ENCODE data around the gene FOXC2. TPM values are rescaled to one million over a fixed set of nuclear protein-coding genes. Genes with fewer than 3 reads are reported as not detected.

FOXC2 gene
- polyA plus RNA-seq, 1 of the 3 experiments (the other 2 are of a cell fraction): 1.3 TPM

DNA sequence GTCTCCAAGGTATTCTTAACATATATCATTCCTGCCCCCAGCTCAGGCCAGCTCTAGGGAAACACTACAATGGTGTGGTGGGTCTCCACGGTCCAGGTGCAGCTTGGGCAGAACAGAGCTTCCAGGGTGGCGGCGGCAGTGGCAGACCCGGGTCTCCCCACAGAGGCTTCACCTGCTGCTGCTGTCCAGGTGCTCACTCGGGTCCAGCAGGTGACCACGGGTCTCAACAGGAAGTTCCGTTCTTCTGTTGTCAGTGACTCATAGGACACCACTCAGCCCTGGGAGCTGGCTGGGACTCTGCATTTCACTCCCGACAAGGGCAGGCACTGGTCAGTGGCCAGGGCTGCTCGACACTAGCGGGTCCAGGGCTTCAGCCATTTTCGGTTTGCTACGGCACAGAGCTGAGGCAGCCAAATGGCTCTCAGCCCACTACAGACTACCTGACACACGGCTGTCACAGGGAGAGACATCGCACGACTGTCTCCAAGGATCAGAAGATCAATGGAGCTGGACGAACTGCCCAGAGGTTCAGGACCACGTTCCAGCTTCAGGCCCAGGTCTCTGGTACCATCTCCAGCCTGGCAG lies 28.3 kb upstream of the FOXC2 start:
- H2AFZ ChIP-seq (ENCODE audit: low read depth): no peak overlapping the region
- H4K20me1 ChIP-seq (ENCODE audit: insufficient read depth): no peaks in the 10 kb centered on the region
- H3K4me3 ChIP-seq (ENCODE audit: low read depth in 2 of 2, low read length in 1 of 2): no peak overlapping the region
- DNase-seq: no peak
- no peak overlapping the region for H3K27ac ChIP-seq (ENCODE audit: low read depth in 2 of 2, low read length in 1 of 2)
- ChIA-PET CTCF (interaction anchor here (1.2 kb wide), 1 partner anchor 20 kb away, joined by 4 read pairs; no protein-coding TSS in a partner anchor), POLR2A (no interaction called here)
- no peak for TF ChIP-seq MAX (IDR thresholded peaks at IDR 0.05; ENCODE audit: low read depth)
- no peak for TF ChIP-seq ELF1 (IDR thresholded peaks at IDR 0.05)
- TF ChIP-seq TEAD4 (IDR thresholded peaks at IDR 0.05; ENCODE audit: borderline replicate concordance, insufficient read depth): no peak
- TF ChIP-seq FOSL2 (IDR thresholded peaks at IDR 0.05; ENCODE audit: borderline replicate concordance, low read depth): no peak
- no peak for TF ChIP-seq RCOR1 (IDR thresholded peaks at IDR 0.05; ENCODE audit: low read length)
- H3K9me2 ChIP-seq: no peaks in the 10 kb centered on the region
- H3K27me3 ChIP-seq (ENCODE audit: insufficient read depth): no peaks in the 10 kb centered on the region
- no peaks in the 10 kb centered on the region for H3K79me2 ChIP-seq (ENCODE audit: insufficient read depth)
- no peaks in the 10 kb centered on the region for H3F3A ChIP-seq (replicated peaks; ENCODE audit: insufficient read depth)
- H3K9me3 ChIP-seq: no peaks in the 10 kb centered on the region
- no peak overlapping the region for H3K4me2 ChIP-seq
- H3K9ac ChIP-seq: no peak overlapping the region
- no peaks in the 10 kb centered on the region for H3K4me1 ChIP-seq (ENCODE audit: control insufficient read depth in 1 of 2, insufficient read depth in 2 of 2, low read depth in 1 of 2, low read length in 1 of 2)
- 100% methylated on average over 3 of the region's 17 CpGs for WGBS (ENCODE audit: low lambda C conversion rate)
- peaks cover 20 to 59% of the 10 kb centered on the region in 2 experiments for H3K36me3 ChIP-seq (replicated peaks in 1 of 2; ENCODE audit: control insufficient read depth in 1 of 2, insufficient read depth in 2 of 2, low read length in 1 of 2)

DNA sequence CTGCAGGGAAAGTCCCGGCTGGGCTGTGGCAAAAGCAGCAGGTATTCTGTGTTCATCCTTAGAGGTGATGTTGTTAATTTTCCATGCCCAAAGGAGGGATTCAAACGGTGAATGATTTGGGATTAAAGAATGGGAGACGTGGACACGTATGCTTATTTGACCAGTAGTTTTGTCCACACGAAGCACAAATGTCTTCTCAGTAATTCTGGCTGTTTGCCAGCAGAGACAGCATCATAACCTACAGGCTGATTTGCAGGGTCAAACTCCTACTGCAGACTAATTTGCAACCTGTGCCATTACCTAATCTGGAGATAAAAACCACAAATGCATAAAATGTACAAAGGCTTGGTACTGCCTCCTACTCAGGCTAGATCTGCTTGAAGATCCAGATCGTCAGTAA lies 25.7 kb upstream of the FOXC2 start:
- no peak for TF ChIP-seq SIN3A (IDR thresholded peaks at IDR 0.05; ENCODE audit: borderline replicate concordance, low read depth, low read length)
- no peak for TF ChIP-seq EZH2phosphoT487 (IDR thresholded peaks at IDR 0.05; ENCODE audit: borderline replicate concordance, low read depth)
- no peak for TF ChIP-seq POLR2AphosphoS5 (IDR thresholded peaks at IDR 0.05; ENCODE audit: low read depth, low read length)
- no peak for TF ChIP-seq NFIC (IDR thresholded peaks at IDR 0.05; ENCODE audit: borderline replicate concordance)
- no peak for TF ChIP-seq TEAD4 (IDR thresholded peaks at IDR 0.05; ENCODE audit: borderline replicate concordance, insufficient read depth)
- TF ChIP-seq TCF12 (IDR thresholded peaks at IDR 0.05): no peak
- TF ChIP-seq RAD21 (IDR thresholded peaks at IDR 0.05; ENCODE audit: low read length): no peak
- TF ChIP-seq ELF1 (IDR thresholded peaks at IDR 0.05): no peak
- TF ChIP-seq, protein P1, sequence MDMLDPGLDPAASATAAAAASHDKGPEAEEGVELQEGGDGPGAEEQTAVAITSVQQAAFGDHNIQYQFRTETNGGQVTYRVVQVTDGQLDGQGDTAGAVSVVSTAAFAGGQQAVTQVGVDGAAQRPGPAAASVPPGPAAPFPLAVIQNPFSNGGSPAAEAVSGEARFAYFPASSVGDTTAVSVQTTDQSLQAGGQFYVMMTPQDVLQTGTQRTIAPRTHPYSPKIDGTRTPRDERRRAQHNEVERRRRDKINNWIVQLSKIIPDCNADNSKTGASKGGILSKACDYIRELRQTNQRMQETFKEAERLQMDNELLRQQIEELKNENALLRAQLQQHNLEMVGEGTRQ (IDR thresholded peaks at IDR 0.05; ENCODE audit: borderline replicate concordance, low read depth, low read length): no peak
- TF ChIP-seq IRF3 (IDR thresholded peaks at IDR 0.05; ENCODE audit: low read depth, low read length): no peak
- no peak for TF ChIP-seq EP300 (IDR thresholded peaks at IDR 0.05; ENCODE audit: borderline replicate concordance in 1 of 2, low read depth in 1 of 2, low read length in 1 of 2)
- no peak for TF ChIP-seq FOXJ3 (CRISPR knock-in tag; IDR thresholded peaks at IDR 0.05)
- no peak for TF ChIP-seq MXI1 (IDR thresholded peaks at IDR 0.05; ENCODE audit: low read depth, low read length)
- TF ChIP-seq JUND (IDR thresholded peaks at IDR 0.05): no peak
- TF ChIP-seq RCOR1 (IDR thresholded peaks at IDR 0.05; ENCODE audit: low read length): no peak
- Histone ChIP-seq H3K9me3 (no peaks in the 10 kb centered on the region), H3K36me3 (replicated peaks in 1 of 2; ENCODE audit: control insufficient read depth in 1 of 2, insufficient read depth in 2 of 2, low read length in 1 of 2) (peaks cover 20 to 63% of the 10 kb centered on the region in 2 experiments), H3F3A (replicated peaks; ENCODE audit: insufficient read depth) (no peaks in the 10 kb centered on the region), H3K9ac (no peak overlapping the region), H3K4me1 (ENCODE audit: control insufficient read depth in 1 of 2, insufficient read depth in 2 of 2, low read depth in 1 of 2, low read length in 1 of 2) (no peaks in the 10 kb centered on the region), H3K4me3 (ENCODE audit: low read depth in 2 of 2, low read length in 1 of 2) (no peak overlapping the region), H3K27ac (ENCODE audit: low read depth in 2 of 2, low read length in 1 of 2) (no peak overlapping the region), H3K4me2 (no peak overlapping the region), H3K79me2 (ENCODE audit: insufficient read depth) (no peaks in the 10 kb centered on the region), H4K20me1 (ENCODE audit: insufficient read depth) (no peaks in the 10 kb centered on the region), H3K27me3 (ENCODE audit: insufficient read depth) (no peaks in the 10 kb centered on the region), H2AFZ (ENCODE audit: low read depth) (no peak overlapping the region), H3K9me2 (no peaks in the 10 kb centered on the region)
- 97% methylated on average over 6 of the region's 6 CpGs for WGBS (ENCODE audit: low lambda C conversion rate)
- ChIA-PET POLR2A (no interaction called here), CTCF (no interaction called here)
- DNase-seq: no peak

Data from SK-N-SH (cell line).